Neural progenitor cell (in vitro differentiated cells): Measurements from ENCODE around the gene KPNB1. TPM values are rescaled to one million over a fixed set of nuclear protein-coding genes. Genes with fewer than 3 reads are reported as not detected.

Source experiments
- DNase-seq: peaks from one replicate; pipeline ENCODE4 v3.0.0-alpha.2; 2016; ENCODE audit warnings: low spot score
- H2AFZ ChIP-seq: fragments of 200-600 bp; sonication (generic); replicated peaks from 2 replicates; pipeline ENCODE4 v1.6.1; 2016; ENCODE audit warnings: antibody characterized with exemption
- H3F3A ChIP-seq: fragments of 200-600 bp; sonication (generic); 2 replicates; pipeline ENCODE4 v1.6.1; 2016; ENCODE audit warnings: antibody characterized with exemption, low read depth
- H3K27ac ChIP-seq: fragments of 200-600 bp; sonication (generic); 2 replicates; pipeline ENCODE4 v1.5.1; 2016; ENCODE audit warnings: mild to moderate bottlenecking
- H3K27me3 ChIP-seq: fragments of 200-600 bp; sonication (generic); 2 replicates; pipeline ENCODE4 v1.6.1; 2016; ENCODE audit warnings: mild to moderate bottlenecking, moderate library complexity
- H3K36me3 ChIP-seq: fragments of 200-600 bp; sonication (generic); 2 replicates; pipeline ENCODE4 v1.5.1; 2016
- H3K4me1 ChIP-seq: fragments of 200-600 bp; sonication (generic); 2 replicates; pipeline ENCODE4 v1.6.1; 2016; ENCODE audit warnings: mixed run types
- H3K4me2 ChIP-seq: fragments of 200-600 bp; sonication (generic); 2 replicates; pipeline ENCODE4 v1.6.1; 2016
- H3K4me3 ChIP-seq: fragments of 200-600 bp; sonication (generic); 2 replicates; pipeline ENCODE4 v1.5.1; 2016
- H3K79me2 ChIP-seq: fragments of 200-600 bp; sonication (generic); 2 replicates; pipeline ENCODE4 v1.6.1; 2016; ENCODE audit warnings: low read depth
- H3K9ac ChIP-seq: fragments of 200-600 bp; sonication (generic); 2 replicates; pipeline ENCODE4 v1.6.1; 2016
- H3K9me3 ChIP-seq: fragments of 200-600 bp; sonication (generic); 2 replicates; pipeline ENCODE4 v1.5.1; 2016; ENCODE audit warnings: low read depth
- H4K20me1 ChIP-seq: fragments of 200-600 bp; sonication (generic); 2 replicates; pipeline ENCODE4 v1.6.1; 2016; ENCODE audit warnings: low read depth
- H3K27ac Mint-ChIP-seq: 3 replicates; pipeline ENCODE4 v1.8.0; 2021; ENCODE audit warnings: mixed read lengths
- H3K27me3 Mint-ChIP-seq: 2 replicates; pipeline ENCODE4 v1.8.0; 2022; ENCODE audit warnings: low read depth, mild to moderate bottlenecking, inconsistent platforms, moderate library complexity, mixed read lengths; ENCODE audit not compliant: insufficient read depth
- H3K36me3 Mint-ChIP-seq: 3 replicates; pipeline ENCODE4 v1.8.0; 2021; ENCODE audit warnings: mixed read lengths
- H3K4me1 Mint-ChIP-seq: 3 replicates; pipeline ENCODE4 v1.8.0; 2021; ENCODE audit warnings: mixed read lengths
- H3K4me3 Mint-ChIP-seq: 3 replicates; pipeline ENCODE4 v1.8.0; 2021; ENCODE audit warnings: mild to moderate bottlenecking, moderate library complexity, mixed read lengths
- H3K9me3 Mint-ChIP-seq: 3 replicates; pipeline ENCODE4 v1.8.0; 2020; ENCODE audit warnings: mixed read lengths
- CTCF ChIP-seq: fragments of 200-600 bp; sonication (generic); IDR thresholded peaks from 2 replicates; pipeline ENCODE4 v1.5.1; 2017; ENCODE audit warnings: antibody characterized with exemption, mild to moderate bottlenecking
- EZH2 ChIP-seq: fragments of 200-600 bp; sonication (generic); IDR thresholded peaks from 2 replicates; pipeline ENCODE4 v1.6.1; 2017; ENCODE audit warnings: antibody characterized with exemption, mild to moderate bottlenecking, moderate library complexity
- EZH2phosphoT487 ChIP-seq: fragments of 200-600 bp; sonication (generic); IDR thresholded peaks from 2 replicates; pipeline ENCODE4 v1.6.1; 2017; ENCODE audit warnings: antibody characterized with exemption
- total RNA-seq: library from RNA; depleted of rRNA; stranded (reverse); fragments of >200 nt; gene quantifications from 2 replicates; pipeline ENCODE4 v1.2.3, GENCODE V29; 2015; ENCODE audit warnings: low replicate concordance

The KPNB1 gene
- total RNA-seq, 1 donor from 2014 or later = 543 TPM

GRCh38 chr17:47638903-47639302 lies 10.8 kb upstream of the KPNB1 start:
- Mint-ChIP-seq H3K4me3 (no peak overlapping the region), H3K27me3 (no peaks in the 10 kb centered on the region), H3K27ac (no peak overlapping the region), H3K4me1 (no peaks in the 10 kb centered on the region), H3K9me3 (no peaks in the 10 kb centered on the region), H3K36me3 (peaks cover 8% of the 10 kb centered on the region)
- H4K20me1 ChIP-seq = no peaks in the 10 kb centered on the region
- H3K27ac ChIP-seq = no peak overlapping the region
- no peak for DNase-seq
- no peaks in the 10 kb centered on the region for H3K36me3 ChIP-seq
- H3K4me3 ChIP-seq = no peak overlapping the region
- no peaks in the 10 kb centered on the region for H3F3A ChIP-seq
- H3K79me2 ChIP-seq = peaks cover 4% of the 10 kb centered on the region
- H3K9ac ChIP-seq = no peak overlapping the region
- no peaks in the 10 kb centered on the region for H3K9me3 ChIP-seq
- H3K4me1 ChIP-seq = no peaks in the 10 kb centered on the region
- H3K27me3 ChIP-seq = no peaks in the 10 kb centered on the region
- no peak overlapping the region for H3K4me2 ChIP-seq
- TF ChIP-seq EZH2phosphoT487 (no peak), CTCF (no peak), EZH2 (no peak)
- no peak overlapping the region for H2AFZ ChIP-seq

DNA sequence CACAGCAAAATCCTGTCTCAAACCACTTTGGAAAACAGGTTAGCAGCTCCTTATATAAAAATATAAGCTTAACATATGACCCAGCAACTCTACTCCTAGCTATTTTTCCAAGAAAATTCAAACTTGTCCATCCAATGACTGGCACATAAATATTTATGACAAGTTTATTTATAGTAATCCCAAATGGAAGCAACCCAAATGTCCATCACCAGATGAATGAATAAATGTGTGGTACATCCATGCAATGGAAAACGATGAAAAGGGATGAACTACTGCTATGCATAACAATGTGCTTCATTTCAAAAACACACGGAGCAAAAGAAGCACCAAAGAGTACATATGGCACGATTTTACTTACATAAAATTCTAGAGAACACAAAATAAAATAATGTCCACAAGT lies 9.6 kb upstream of the KPNB1 start:
- H3K4me3 Mint-ChIP-seq = no peak overlapping the region
- H3K27me3 Mint-ChIP-seq = no peaks in the 10 kb centered on the region
- no peak overlapping the region for H3K27ac Mint-ChIP-seq
- no peak overlapping the region for H3K27ac ChIP-seq
- H3K4me1 Mint-ChIP-seq = no peaks in the 10 kb centered on the region
- H3K27me3 ChIP-seq = no peaks in the 10 kb centered on the region
- peaks cover 8% of the 10 kb centered on the region for H3K36me3 Mint-ChIP-seq
- no peaks in the 10 kb centered on the region for H3K9me3 ChIP-seq
- H3K4me2 ChIP-seq = no peak overlapping the region
- no peaks in the 10 kb centered on the region for H3K4me1 ChIP-seq
- H2AFZ ChIP-seq = no peak overlapping the region
- H3K9me3 Mint-ChIP-seq = no peaks in the 10 kb centered on the region
- H3F3A ChIP-seq = no peaks in the 10 kb centered on the region
- no peak for TF ChIP-seq EZH2
- TF ChIP-seq CTCF = no peak
- no peak for TF ChIP-seq EZH2phosphoT487
- H3K36me3 ChIP-seq = no peaks in the 10 kb centered on the region
- no peak overlapping the region for H3K4me3 ChIP-seq
- peaks cover 10% of the 10 kb centered on the region for H3K79me2 ChIP-seq
- no peak for DNase-seq
- H3K9ac ChIP-seq = no peak overlapping the region
- H4K20me1 ChIP-seq = no peaks in the 10 kb centered on the region

- Histone ChIP-seq H3F3A (no peaks in the 10 kb centered on the region), H3K9me3 (no peaks in the 10 kb centered on the region), H3K9ac (no peak overlapping the region), H3K27me3 (no peaks in the 10 kb centered on the region), H3K36me3 (no peaks in the 10 kb centered on the region), H3K4me1 (no peaks in the 10 kb centered on the region), H3K27ac (no peak overlapping the region), H3K4me2 (no peak overlapping the region), H2AFZ (no peak overlapping the region), H3K4me3 (no peak overlapping the region), H3K79me2 (peaks cover 11% of the 10 kb centered on the region), H4K20me1 (peaks cover 5% of the 10 kb centered on the region)
- Mint-ChIP-seq H3K4me1 (no peaks in the 10 kb centered on the region), H3K4me3 (no peak overlapping the region), H3K9me3 (no peaks in the 10 kb centered on the region), H3K27me3 (no peaks in the 10 kb centered on the region), H3K36me3 (peaks cover 5% of the 10 kb centered on the region), H3K27ac (no peak overlapping the region)
- no peak for TF ChIP-seq EZH2
- TF ChIP-seq CTCF = no peak
- no peak for TF ChIP-seq EZH2phosphoT487
- DNase-seq = no peak
Measured at GRCh38 chr17:47641202-47641601, 8.5 kb upstream of the KPNB1 start.
